Epithelial cell of proximal tubule (primary cell): ENCODE measurements around the gene POLR3E. TPM values are rescaled to one million over a fixed set of nuclear protein-coding genes. Genes with fewer than 3 reads are reported as not detected.

Experiments
- DNase-seq: peaks from one replicate; pipeline ENCODE4 v3.0.0-alpha.2; 2011; ENCODE audit warnings: low read depth
- H3K4me3 ChIP-seq: 2 replicates; pipeline ENCODE4 v1.5.1; 2011; ENCODE audit warnings: low read depth, mild to moderate bottlenecking, low read length
- total RNA-seq: library from RNA; depleted of rRNA; stranded (reverse); fragments of >200 nt; gene quantifications from 2 replicates; pipeline ENCODE4 v1.2.3, GENCODE V29; 2015
- TF ChIP-seq, protein P1 (sequence below): conservative IDR thresholded peaks from 2 replicates; pipeline ENCODE4 v1.5.1; 2012; ENCODE audit warnings: low read depth, mild to moderate bottlenecking, low read length

The POLR3E gene
- total RNA-seq, 1 donor from 2014 or later = 31.2 TPM

- TF ChIP-seq, protein P1, sequence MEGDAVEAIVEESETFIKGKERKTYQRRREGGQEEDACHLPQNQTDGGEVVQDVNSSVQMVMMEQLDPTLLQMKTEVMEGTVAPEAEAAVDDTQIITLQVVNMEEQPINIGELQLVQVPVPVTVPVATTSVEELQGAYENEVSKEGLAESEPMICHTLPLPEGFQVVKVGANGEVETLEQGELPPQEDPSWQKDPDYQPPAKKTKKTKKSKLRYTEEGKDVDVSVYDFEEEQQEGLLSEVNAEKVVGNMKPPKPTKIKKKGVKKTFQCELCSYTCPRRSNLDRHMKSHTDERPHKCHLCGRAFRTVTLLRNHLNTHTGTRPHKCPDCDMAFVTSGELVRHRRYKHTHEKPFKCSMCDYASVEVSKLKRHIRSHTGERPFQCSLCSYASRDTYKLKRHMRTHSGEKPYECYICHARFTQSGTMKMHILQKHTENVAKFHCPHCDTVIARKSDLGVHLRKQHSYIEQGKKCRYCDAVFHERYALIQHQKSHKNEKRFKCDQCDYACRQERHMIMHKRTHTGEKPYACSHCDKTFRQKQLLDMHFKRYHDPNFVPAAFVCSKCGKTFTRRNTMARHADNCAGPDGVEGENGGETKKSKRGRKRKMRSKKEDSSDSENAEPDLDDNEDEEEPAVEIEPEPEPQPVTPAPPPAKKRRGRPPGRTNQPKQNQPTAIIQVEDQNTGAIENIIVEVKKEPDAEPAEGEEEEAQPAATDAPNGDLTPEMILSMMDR = no peak
- no peak for DNase-seq
- H3K4me3 ChIP-seq = no peak overlapping the region
These were observed 11.8 kb downstream of the POLR3E start for GRCh38 chr16:22308824-22309520.

DNA sequence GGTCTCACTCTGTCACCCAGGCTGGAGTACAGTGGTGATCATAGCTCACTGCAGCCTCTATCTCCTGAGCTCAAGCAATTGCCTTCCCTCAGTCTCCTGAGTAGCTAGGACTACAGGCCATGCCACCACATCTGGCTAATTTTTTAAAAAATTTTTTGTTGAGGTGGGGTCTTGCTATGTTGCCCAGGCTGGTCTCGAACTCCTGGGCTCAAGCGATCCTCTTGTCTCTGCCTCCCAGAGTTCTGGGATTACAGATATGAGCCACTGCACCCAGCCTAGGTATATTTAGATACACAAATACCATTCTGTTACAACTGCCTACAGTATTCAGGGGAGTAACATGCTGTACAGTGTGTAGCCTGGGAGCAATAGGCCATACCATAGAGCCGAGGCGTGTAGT, 14.3 kb downstream of the POLR3E start:
- TF ChIP-seq, protein P1 = no peak
- DNase-seq = no peak
- H3K4me3 ChIP-seq = no peak overlapping the region

DNA sequence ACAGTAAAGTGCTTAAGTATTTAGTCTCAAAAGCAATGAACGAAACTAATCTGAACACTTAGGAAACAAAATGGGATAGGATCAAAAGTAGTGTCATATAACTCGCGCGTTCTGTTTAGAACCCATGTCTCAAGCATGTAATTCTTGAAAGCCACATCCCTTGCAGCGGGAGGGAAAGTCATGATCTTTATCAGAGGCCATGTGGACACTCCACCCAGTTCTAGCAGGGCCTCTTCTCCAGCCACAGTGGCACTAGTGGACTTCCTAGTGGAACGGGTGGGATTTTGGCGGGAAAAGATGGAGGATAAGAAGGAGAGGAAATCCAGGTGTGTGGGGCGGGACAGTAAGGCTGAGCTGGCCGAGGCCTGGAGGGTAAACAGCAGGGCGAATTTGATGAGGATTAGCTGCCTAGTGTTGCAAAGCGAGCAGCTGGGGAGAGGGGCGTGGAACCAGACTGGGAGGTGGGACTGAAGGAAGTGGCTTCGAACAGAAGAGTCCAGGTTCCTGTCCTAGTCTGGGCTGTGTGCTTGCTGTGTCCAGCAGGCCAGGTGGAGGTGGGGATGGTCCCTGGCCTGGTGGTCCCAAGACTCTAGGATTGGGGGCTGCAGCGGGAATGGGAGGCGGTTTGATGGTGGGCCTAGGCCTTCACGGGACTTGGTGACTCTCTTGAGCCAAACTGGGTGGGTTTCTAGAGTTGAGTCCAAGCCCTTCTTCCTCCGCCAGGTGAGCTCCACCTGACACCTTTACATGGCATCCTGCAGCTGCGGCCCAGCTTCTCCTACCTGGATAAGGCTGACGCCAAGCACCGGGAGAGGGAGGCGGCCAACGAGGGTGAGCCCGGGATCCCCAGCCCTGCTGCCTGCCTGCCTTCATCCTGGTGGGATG, 15.9 kb downstream of the POLR3E start:
- TF ChIP-seq, protein P1 = no peak
- H3K4me3 ChIP-seq = no peak overlapping the region
- no peak for DNase-seq

DNA sequence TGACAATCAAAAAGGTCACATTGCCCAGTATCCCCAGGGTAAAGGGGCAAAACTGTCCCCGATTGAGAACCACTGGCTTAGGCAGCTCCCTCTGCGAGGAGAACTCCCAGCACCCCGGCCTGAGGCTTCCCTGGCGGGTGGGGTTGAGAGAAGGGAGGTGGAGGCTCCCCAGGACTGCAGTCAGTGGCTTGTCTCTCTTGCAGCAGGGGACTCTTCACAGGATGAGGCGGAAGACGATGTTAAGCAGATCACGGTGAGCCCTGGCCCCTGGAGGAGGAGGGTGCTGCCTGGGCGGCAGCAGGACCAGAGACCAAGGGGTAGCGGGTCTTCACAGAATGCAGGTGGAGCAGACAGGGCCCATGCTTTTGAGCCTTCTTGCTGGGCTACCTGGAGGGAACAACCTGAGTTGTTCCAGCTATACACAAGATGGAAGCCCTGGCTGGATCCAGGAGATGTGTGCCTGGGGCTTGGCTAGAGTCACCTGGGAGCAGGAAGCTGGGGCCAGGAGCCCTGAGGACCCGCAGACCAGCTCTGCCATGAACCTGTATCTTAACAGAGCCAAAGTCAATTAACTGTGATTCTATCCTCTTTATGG, 16.8 kb downstream of the POLR3E start:
- TF ChIP-seq, protein P1 = no peak
- H3K4me3 ChIP-seq = no peak overlapping the region
- no peak for DNase-seq

DNA sequence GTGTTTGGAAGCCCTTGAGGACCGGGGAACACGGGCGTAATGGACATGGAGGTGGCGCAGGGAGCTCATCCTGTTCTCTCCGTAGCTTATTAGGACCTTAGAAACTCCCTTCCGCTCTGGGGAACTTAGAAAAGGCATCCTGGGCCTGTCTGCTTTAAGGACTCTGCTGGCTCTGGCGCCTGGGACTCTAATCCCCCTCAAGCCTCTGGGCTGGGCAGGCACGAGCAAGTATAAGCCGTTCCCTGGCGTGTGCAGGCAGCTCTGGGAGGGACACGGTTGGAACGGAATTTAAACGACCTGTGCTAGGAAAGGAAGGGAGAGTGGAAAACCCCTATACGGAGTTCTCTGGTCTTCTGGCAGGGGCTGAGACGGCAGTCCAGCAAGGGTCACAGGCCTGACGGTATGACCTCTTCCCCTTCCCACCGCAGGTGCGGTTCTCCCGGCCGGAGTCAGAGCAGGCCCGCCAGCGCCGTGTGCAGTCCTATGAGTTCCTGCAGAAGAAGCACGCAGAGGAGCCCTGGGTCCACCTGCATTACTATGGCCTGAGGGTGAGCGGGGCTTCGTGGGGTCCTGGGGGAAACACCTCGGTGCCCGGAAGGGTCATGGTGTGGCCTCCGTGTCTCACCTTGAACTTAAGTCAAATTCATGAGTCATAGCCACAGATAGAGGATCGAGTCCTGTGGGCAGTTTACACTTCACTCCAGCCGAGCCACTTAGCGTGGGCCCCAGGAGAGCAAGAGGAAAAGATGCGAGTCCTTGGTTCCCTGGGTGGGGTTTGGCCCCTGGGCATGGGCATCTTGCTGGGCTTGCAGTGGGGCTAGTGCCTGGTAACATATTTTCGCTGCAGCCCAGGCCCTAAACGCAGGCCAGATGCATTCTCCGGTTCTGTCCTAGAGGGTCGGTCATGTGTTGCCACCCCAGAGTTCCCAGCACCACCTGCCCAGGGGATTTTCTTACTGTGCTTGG, 17.7 kb downstream of the POLR3E start:
- TF ChIP-seq, protein P1 = no peak
- no peak overlapping the region for H3K4me3 ChIP-seq
- no peak for DNase-seq

DNA sequence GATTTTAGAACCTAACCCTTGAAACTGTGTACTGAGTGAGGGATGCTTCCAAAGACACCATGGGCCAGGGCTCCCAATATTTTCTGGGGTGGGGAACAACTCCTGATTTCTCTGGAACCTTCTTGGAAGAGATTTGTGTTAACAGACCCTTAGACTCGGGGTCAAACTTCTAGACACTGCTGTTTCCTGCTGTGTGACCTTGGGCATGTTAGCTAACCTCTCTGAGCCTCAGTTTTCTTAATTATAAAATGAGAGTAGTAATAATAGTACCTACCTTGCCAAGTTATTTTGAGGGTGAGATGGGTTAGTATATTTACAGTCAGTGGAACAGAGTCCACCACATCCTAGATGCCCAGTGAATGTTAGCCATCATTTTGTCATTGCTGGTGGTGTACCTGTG, 18.8 kb downstream of the POLR3E start:
- no peak overlapping the region for H3K4me3 ChIP-seq
- DNase-seq = no peak
- TF ChIP-seq, protein P1 = no peak
